GM20431 (cell line): ENCODE measurements around the gene SCGB1D1.
"Not testable (repeated sequence)": the region's sequence is repeated elsewhere in the genome, so short reads cannot be mapped to it uniquely, and the experiment has no call there.

ENCODE experiments used
- in situ Hi-C: fragments of 300-500 bp; cut with MseI, MboI; formaldehyde crosslinking; loops from one replicate; pipeline ENCODE4 v1.15.0; 2020; ENCODE audit warnings: low sequenced_read_pairs; ENCODE audit not compliant: unreplicated experiment

Gene SCGB1D1

DNA sequence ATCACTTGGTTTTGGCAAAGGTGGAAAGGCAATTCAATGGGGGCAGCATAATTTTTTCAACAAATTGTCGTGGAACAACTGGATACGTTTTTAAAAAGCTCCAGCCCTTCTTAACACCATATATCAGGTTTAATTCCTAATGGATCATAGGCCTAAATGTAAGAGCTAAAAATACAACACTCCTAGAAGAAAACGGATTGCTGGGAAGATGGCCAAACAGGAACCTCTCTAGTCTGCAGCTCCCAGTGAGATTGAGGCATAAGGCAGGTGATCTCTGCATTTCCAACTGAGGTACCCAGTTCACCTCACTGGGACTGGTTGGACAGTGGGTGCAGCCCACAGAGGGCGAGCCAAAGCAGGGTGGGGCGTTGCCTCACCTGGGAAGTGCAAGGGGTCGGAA is 32.4 kb upstream of the SCGB1D1 start:
- in situ Hi-C loops: no loop called here

- in situ Hi-C loops: no loop called here
These were observed 23.6 kb upstream of the SCGB1D1 start for GRCh38 chr11:62166371-62166770.

GRCh38 chr11:62169448-62169847 is 20.6 kb upstream of the SCGB1D1 start:
- in situ Hi-C loops: no loop called here

DNA sequence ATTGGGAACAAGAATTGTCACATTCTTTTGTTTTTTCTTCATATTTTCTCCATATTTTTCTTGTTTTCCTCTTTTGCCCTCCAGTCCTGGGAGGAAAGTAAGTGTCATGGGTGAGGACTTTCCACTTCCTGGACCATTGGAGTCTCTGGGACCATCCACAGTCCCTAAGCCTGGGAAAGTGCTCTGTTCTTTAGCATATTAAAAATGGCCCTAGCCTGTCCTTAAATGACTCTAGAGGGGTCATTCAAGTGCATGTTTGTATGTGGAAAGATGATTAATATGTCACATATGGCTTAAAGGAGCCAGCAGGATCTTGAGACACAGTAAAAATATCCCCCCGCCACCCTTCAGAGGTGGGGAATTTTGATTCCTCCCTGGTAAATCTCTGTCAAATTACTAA is 20.1 kb upstream of the SCGB1D1 start:
- in situ Hi-C loops: no loop called here

DNA sequence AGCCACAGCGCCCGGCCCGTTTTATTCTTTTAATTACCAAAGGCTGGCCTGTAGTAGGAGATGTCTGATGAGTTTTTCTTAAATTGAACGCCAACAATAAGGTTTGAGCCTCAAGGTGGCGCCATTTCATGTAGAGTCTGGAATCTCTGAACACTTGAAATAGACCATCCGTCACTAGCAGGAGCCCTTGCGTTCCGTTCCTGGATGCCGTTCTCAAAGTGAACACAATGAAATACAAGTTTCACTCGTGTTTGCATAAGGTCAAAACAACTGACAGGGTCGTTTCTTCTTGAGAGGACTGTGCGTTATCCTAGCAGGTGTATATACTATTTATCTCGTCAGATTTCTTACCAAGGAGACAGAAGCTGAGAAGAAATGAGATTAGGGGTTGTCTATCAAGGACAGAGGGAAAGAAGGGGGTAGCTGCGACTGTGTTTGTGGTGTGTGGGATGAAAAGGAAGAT is 18.7 kb upstream of the SCGB1D1 start:
- in situ Hi-C loops: no loop called here

DNA sequence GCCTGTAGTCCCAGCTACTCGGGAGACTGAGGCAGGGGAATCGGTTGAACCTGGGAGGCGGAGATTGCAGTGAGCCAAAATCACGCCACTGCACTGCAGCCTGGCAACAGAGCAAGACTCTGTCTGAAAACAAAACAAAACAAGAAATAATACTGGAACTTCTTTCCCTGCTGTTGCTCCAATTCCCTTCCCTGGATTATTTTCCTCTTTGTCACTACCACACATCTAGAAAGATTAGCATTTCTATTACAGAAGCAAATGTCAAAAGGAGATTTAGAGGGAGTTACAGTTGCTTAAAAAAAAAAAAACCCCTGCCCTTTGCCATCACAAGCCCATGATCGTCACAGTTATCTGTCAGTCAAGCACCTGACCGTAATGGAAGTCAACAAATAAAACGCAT is 17.7 kb upstream of the SCGB1D1 start:
- in situ Hi-C loops: no loop called here

DNA sequence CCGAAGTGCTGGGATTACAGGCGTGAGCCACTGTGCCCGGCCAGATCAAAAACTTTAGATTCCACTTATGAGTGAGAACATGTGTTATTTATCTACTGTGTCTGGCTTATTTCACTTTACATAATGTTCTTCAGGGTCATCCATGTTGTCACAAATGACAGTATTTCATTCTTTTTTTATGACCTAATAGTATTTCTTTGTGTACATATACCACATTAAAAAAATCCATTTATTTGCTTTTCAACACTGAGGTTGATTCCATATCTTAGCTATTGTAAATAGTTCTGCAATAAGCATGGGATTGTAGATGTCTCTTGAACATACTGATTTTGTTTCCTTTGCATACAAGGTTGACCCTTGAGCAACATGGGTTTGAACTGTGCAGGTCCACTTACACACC is 13.2 kb upstream of the SCGB1D1 start:
- in situ Hi-C loops: no loop called here

- in situ Hi-C loops: no loop called here
These were observed 10.0 kb upstream of the SCGB1D1 start for GRCh38 chr11:62179995-62180394.

- in situ Hi-C loops: no loop called here
These were observed 8.9 kb upstream of the SCGB1D1 start for GRCh38 chr11:62181097-62181496.

DNA sequence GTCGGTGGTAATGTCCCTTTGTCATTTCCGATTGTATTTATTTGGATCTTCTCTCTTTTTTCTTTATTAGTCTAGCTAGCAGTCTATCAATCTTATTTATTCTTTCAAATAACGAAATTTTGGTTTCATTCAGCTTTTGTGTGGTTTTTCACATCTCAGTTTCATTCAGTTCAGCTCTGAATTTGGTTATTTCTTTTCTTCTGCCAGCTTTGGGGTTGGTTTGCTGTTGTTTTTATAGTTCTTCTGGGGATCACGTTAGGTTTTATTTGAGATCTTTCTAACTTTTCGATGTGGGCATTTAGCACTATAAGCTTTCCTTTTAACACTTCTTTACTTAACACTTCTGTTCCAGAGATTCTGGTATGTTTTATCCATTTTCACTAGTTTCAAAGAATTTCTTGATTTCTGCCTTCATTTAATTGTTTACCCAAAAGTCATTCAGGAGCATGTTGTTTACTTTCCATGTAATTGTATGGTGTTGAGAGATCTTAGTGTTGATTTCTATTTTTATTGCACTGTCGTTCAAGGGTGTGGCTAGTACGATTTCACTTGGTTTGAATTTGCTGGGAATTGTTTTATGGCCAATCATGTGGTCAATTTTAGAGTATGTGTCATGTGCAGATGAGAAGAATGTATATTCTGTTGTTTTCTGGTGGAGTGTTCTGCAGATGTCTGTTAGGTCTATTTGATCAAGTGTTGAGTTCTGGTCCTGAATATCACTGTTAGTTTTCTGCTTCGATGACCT is 7.7 kb upstream of the SCGB1D1 start:
- in situ Hi-C loops: no loop called here

- in situ Hi-C loops: no loop called here
These were observed 3.8 kb upstream of the SCGB1D1 start for GRCh38 chr11:62186195-62186594.

- in situ Hi-C loops: no loop called here
These were observed 3.9 kb downstream of the SCGB1D1 start for GRCh38 chr11:62193952-62194351.

- in situ Hi-C loops: not testable (repeated sequence)
These were observed 5.0 kb downstream of the SCGB1D1 start for GRCh38 chr11:62195010-62195409.

DNA sequence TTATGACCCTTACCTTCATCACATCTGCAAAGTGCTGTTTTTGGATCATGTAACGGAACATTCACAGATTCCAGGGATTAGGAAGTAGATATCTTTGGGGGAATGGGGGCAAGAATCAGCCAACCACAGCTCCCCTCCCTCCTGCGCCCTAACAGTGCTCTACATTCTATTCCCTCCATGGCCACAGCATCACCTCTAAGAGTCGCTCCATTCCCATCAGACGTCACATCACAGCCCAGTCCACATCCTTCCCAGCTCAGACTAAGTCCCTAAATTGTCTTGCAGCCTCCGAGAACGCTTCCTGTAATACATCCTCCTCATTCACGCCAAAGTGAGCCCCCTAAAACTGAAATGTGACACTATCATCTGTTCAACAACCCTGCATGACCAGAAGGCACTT is 5.9 kb downstream of the SCGB1D1 start:
- in situ Hi-C loops: no loop called here

GRCh38 chr11:62197400-62197799 is 7.4 kb downstream of the SCGB1D1 start:
- in situ Hi-C loops: not testable (repeated sequence)

DNA sequence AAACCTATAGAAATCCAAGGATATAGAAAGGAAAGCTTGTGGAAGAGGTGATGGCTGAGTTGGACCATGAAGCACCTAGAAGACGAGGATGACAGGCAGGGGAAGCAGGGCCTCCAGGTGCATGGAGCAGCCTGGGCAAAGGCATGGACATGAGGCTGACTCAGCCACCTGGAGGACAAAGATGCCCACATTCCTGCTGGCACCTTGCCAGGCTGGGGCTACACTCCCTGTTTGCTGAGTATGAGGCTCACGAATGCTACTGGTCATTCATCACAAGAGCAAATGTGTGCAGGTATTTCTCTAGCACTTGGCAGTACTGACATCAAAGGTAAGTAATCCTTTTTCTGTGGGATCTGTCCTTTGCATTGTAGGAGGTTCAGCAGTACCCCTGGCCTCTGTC is 11.4 kb downstream of the SCGB1D1 start:
- in situ Hi-C loops: no loop called here

GRCh38 chr11:62202910-62203309 is 12.9 kb downstream of the SCGB1D1 start:
- in situ Hi-C loops: no loop called here

- in situ Hi-C loops: no loop called here
These were observed 14.4 kb downstream of the SCGB1D1 start for GRCh38 chr11:62204430-62204829.

GRCh38 chr11:62205441-62205840 is 15.4 kb downstream of the SCGB1D1 start:
- in situ Hi-C loops: no loop called here

DNA sequence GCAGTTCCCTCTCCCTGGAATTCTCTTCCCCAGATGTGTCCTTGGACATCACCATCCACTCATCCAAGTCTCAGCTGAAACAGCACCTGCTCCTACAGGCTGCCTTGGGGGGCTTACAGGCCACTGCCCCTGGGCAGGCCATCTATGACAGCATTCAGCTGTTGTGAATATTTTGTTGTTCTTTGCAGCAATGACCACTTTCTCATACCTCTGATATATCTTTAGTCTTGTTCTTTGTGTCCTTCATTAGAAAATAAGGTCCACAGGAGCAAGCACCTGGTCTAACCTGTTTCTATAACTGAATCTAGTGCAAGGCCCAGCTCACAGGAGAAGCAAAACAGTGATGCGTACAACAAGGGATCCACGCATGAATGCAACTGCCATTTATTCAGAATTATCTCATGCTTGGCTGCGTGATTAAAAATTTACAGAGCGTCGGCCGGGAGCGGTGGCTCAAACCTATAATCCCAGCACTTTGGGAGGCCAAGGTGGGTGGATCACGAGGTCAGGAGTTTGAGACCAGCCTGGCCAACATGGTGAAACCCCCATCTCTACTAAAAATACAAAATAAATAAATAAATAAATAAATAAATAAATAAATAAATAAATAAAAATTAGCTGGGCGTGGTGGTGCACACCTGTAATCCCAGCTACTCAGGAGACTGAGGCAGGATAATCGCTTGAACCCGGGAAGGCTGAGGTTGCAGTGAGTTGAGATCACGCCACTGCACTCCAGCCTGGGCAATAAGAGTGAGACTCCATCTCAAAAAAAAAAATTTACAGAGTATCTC is 16.5 kb downstream of the SCGB1D1 start:
- in situ Hi-C loops: not testable (repeated sequence)

DNA sequence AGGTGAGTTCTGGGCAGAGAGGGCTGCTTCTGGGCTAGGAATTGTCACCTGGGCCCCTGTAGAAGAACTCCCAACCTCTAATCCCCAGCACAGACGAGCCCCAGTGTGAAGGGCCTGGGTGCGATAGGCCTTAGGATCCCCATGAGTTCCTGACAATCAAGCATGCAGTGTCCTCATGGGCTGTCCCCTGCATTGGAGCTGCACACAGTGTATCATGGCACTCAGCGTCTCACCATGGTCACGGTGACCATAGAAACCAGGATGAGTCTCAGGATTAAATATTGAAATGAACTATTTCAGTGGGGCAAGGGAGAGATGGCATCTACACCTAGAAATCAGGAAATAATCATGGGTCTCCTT is 18.7 kb downstream of the SCGB1D1 start:
- in situ Hi-C loops: no loop called here
